ENCODE measurements around the gene DZIP3. TPM values are rescaled to one million over a fixed set of nuclear protein-coding genes. Genes with fewer than 3 reads are reported as not detected.
"Not testable (repeated sequence)": the region's sequence is repeated elsewhere in the genome, so short reads cannot be mapped to it uniquely, and the experiment has no call there.

DZIP3 gene
- total RNA-seq, 4 donors from 2014 or later: 0.83 to 5.0 (median 2.8) TPM

DNA sequence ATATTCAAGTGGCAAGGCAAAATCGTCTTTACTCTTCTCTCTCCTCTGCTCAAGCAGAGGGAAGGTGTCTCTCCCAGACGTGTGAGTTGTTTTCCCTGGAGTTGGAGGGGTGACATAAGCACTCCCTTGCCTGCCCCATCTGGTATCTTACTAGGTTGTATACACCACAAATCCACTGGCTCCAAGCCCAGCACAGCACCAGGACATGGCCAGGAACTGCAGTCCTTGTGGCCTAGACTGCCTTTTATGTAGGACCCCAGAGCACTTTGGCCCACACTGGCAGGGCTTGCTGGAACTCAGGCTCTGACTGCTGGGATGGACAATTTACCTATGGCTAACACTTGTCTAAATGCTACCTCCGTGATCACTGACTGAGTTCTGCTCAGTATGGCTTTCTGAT is 34.0 kb downstream of the DZIP3 start:
- H3K27me3 ChIP-seq: no peaks in the 10 kb centered on the region
- H3K4me3 ChIP-seq: no peak overlapping the region
- peaks cover 0 to 10% (median 0%) of the 10 kb centered on the region in 3 donors for H3K36me3 ChIP-seq
- intact Hi-C loops (cut with DNase I): no loop called here
- H3K9me3 ChIP-seq: no peaks in the 10 kb centered on the region
- DNase-seq: no peak
- H3K27ac ChIP-seq: no peak overlapping the region
- no peaks in the 10 kb centered on the region for H3K4me1 ChIP-seq
- WGBS, 2 donors: 59 to 88% methylated on average over 3 of the region's 3 CpGs
- TF ChIP-seq CTCF (IDR thresholded peaks at IDR 0.05): no peak

GRCh38 chr3:108629974-108630373 is 40.5 kb downstream of the DZIP3 start:
- intact Hi-C loops (cut with DNase I): no loop called here
- DNase-seq: no peak
- Histone ChIP-seq H3K4me3 (no peak overlapping the region), H3K27ac (no peak overlapping the region), H3K4me1 (no peaks in the 10 kb centered on the region), H3K9me3 (no peaks in the 10 kb centered on the region), H3K36me3 (peaks cover 0 to 3% (median 0%) of the 10 kb centered on the region in 3 donors), H3K27me3 (no peaks in the 10 kb centered on the region)
- no peak for TF ChIP-seq POLR2A (IDR thresholded peaks at IDR 0.05)
- TF ChIP-seq CTCF (IDR thresholded peaks at IDR 0.05): no peak
- WGBS, 2 donors: 91 to 100% methylated on average over 1 of the region's 1 CpG

DNA sequence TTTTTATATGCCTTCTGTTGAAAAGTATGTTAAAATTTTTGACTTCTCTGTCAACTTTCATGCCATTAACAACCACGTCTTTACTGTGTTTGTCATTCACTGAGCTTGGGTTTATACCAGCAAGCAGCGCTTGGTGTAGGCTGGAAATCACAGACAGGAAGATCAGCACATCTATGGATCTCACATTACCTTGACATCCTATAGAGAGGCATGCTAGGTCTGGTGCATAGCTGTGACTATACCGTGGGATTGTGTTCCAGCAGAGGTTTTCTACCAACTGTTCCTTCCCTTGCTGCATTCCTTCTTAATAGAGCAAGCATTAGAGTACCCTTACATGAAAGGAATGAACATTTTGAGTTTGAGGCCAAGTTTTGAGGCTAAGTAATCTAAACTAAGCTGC is 53.0 kb downstream of the DZIP3 start:
- no peak overlapping the region for H3K27ac ChIP-seq
- TF ChIP-seq POLR2A (IDR thresholded peaks at IDR 0.05): no peak
- TF ChIP-seq CTCF (IDR thresholded peaks at IDR 0.05): no peak
- peaks cover 0 to 13% (median 0%) of the 10 kb centered on the region in 3 donors for H3K36me3 ChIP-seq
- no peaks in the 10 kb centered on the region for H3K4me1 ChIP-seq
- DNase-seq: no peak
- no peaks in the 10 kb centered on the region for H3K9me3 ChIP-seq
- no peaks in the 10 kb centered on the region for H3K27me3 ChIP-seq
- H3K4me3 ChIP-seq: no peak overlapping the region
- WGBS, 2 donors: 93 to 98% methylated on average over 3 of the region's 3 CpGs
- intact Hi-C loops (cut with DNase I): no loop called here

- 100% methylated on average over 1 of the region's 1 CpG for WGBS, 2 donors
- intact Hi-C loops (cut with DNase I): no loop called here
- DNase-seq: no peak
- Histone ChIP-seq H3K4me3 (no peak overlapping the region), H3K27me3 (no peaks in the 10 kb centered on the region), H3K4me1 (no peaks in the 10 kb centered on the region), H3K9me3 (no peaks in the 10 kb centered on the region), H3K36me3 (peaks cover 0 to 12% (median 0%) of the 10 kb centered on the region in 3 donors), H3K27ac (no peak overlapping the region)
- TF ChIP-seq POLR2A (IDR thresholded peaks at IDR 0.05) (no peak), CTCF (IDR thresholded peaks at IDR 0.05) (no peak)
These were observed 55.8 kb downstream of the DZIP3 start for GRCh38 chr3:108645364-108645763.

DNA sequence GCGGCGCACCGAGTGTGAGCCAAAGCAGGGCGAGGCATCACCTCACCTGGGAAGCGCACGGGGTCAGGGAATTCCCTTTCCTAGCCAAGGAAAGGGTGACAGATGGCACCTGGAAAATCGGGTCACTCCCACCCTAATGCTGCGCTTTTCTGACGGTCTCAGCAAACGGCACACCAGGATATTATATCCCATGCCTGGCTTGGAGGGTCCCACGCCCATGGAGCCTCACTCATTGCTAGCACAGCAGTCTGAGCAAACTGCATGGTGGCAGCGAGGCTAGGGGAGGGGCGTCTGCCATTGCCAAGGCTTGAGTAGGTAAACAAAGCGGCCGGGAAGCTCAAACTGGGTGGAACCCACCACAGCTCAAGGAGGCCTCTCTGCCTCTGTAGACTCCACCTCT is 66.1 kb downstream of the DZIP3 start:
- H3K4me1 ChIP-seq; DNase-seq; intact Hi-C loops (cut with DNase I); H3K27ac ChIP-seq; H3K27me3 ChIP-seq; H3K4me3 ChIP-seq; H3K9me3 ChIP-seq: not testable (repeated sequence)
- 92 to 96% methylated on average over 8 to 9 of the region's 15 CpGs for WGBS, 2 donors
- peaks cover 0 to 18% (median 0%) of the 10 kb centered on the region in 3 donors for H3K36me3 ChIP-seq

DNA sequence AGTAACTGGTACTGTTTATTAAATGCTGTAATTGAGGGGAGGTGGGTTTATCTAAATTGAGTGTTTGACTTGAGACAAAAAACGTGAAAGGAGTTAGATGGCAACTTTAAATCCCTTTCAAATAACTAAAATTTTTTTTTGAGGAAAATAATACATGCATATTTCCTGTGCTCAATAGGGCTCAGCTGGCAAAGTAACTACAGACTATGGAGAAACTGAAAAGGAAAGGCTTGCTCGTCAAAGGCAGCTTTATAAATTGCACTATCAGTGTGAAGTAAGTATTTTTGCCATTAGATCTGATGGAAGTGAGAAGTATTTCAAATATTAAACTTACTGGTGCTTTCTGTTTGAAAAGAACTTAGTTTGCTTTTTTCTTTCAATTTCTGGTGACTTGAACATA is 72.2 kb downstream of the DZIP3 start:
- Histone ChIP-seq H3K27me3 (no peaks in the 10 kb centered on the region), H3K4me3 (peak overlapping the region in 1 of 4 donors; percentile 25), H3K36me3 (no peaks in the 10 kb centered on the region), H3K4me1 (peaks cover 0 to 6% (median 0%) of the 10 kb centered on the region in 3 donors), H3K27ac (no peak overlapping the region), H3K9me3 (no peaks in the 10 kb centered on the region)
- intact Hi-C loops (cut with DNase I): loop anchor here (5.0 kb wide), 1 partner anchor 256 kb away; no protein-coding TSS in a partner anchor
- 34 to 36% methylated on average over 2 of the region's 2 CpGs for whole genome bisulfite sequencing, 2 donors
- no peak for DNase-seq
- TF ChIP-seq POLR2A (IDR thresholded peaks at IDR 0.05) (no peak), CTCF (IDR thresholded peaks at IDR 0.05) (no peak)
